ENCODE data around the gene RALGAPA2.

The RALGAPA2 gene

DNA sequence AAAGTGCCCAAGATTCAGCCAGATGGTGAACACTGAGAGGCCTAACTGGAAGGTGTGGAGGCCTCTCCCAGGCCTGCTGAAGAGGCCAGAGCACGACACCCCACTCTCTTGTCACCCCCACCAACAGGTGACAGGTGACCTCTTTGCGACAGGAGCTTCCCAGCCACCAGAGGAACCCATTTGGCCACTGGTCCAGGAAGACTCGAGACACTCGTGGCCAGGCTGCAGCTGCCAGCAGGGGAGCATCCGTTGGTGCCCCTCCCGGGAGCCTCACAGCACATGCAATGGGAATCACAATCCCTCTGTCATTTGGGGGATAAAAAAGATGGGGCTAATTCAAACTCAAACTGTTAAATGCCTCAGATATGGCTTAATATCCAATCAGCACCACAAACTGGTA is 181.2 kb downstream of the RALGAPA2 start:
- DNase-seq (ENCODE audit: low read depth): no peak

DNA sequence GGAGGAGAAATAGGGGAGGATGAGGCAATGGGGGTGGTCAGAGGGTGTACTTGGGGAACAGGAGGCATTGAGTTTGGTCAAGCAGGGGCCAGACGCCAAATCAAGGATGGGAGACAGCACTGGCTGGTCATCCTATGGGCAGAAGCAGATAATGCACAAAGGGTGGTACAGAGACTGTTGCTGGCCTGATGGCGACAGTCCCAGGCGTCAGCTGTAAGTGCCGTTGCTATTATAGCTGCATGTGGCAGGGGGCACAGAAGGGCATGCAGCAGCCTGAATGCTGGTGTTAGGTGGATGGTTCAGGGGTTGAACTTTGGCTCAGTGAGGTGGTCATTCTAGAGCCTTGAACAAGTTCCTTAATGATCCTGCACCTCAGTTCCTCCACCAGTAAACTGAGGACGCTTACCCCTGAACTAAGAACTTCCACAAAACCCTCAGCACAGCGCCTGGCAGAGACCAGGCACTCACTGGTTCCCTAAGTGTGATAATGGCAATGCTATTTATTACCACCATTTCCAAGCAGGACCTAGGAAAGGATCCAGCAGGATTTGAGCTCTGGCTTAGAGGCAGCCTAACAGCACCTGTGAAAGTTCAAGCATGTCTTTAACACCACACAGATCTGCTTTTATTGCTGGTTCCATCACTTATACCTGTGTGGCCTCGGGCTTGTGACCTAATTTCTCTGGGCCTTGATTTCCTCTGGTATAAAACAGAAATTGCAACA is 181.9 kb downstream of the RALGAPA2 start:
- DNase-seq (ENCODE audit: low read depth): no peak

DNA sequence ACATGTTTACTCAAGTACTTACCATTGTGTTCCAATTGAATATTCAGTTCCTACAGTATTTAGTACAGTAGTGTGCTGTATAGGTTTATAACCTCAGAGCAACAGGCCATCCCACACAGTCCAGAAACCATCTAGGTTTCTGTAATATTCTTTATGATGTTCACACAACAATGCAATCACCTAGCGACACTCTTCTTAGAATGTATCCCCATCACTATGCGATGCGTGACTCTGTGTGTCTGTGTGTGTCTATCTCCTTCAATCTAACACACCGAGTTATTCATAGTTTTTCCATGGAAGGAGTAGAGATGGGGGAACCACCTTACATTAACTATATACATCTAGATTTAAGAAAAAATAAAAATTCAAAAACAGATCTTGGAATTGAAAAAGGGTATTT is 182.8 kb downstream of the RALGAPA2 start:
- DNase-seq (ENCODE audit: low read depth): no peak

GRCh38 chr20:20528861-20529260 is 183.6 kb downstream of the RALGAPA2 start:
- no peak for DNase-seq (ENCODE audit: low read depth)

GRCh38 chr20:20527661-20528060 is 184.8 kb downstream of the RALGAPA2 start:
- no peak for DNase-seq (ENCODE audit: low read depth)

DNA sequence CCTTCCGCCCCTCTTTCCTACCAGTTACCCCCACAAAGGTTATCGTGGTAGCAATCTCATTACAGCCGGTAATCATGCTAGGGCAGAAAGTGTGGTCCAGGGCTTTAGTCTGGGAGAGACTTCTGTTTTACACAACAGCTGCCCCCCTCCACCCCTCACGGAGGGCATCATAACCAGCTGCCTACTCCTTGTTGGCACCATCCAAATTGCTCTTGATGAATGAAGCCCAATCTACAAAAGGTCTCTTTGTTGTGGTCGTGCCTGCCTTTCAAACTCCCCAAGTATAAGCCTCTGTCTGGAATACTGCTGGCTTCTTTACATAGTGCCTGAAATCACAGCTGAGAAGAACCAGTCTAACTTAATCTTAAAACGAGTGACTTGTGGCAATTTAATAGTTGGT is 186.7 kb downstream of the RALGAPA2 start:
- no peak for DNase-seq (ENCODE audit: low read depth)

DNA sequence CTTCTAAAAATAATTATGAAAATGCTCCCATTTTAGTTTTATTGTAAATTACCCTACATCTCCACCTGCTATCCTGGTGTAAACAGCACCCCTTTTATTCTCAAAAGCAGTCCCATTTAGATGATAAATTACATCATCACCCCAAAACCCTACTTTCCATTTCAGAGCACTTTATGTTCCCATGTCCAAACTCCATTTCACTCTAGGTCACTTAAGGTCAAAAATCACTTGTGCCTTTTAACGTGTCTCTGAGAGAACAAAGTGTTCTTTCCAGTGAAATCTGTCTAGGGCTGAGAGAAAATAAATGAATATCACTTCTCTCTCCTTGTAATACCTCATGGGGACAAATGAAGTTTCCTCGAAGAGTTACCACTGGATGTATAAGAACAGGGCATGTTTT is 187.2 kb downstream of the RALGAPA2 start:
- no peak for DNase-seq (ENCODE audit: low read depth)

DNA sequence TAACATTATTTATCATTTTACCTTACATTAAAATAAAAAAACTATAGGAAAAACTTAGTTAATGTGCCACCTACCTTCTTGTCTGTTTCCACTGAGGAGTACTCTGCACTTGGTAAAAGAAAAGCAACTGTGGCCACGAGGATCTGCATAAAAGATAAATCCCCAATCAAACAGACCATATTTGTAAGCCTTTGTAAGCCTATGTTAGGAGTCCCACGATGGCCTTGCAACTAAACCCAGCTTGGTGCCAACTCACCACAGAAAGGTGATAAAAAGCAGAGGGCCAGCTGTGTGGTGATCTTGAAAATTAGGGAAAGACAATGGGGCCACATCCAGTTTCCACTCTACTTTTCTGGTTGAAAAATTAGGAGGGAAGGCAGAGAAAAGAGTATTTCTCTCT is 187.7 kb downstream of the RALGAPA2 start:
- DNase-seq (ENCODE audit: low read depth): no peak

- no peak for DNase-seq (ENCODE audit: low read depth)
Measured at GRCh38 chr20:20521736-20522135, 190.7 kb downstream of the RALGAPA2 start.

DNA sequence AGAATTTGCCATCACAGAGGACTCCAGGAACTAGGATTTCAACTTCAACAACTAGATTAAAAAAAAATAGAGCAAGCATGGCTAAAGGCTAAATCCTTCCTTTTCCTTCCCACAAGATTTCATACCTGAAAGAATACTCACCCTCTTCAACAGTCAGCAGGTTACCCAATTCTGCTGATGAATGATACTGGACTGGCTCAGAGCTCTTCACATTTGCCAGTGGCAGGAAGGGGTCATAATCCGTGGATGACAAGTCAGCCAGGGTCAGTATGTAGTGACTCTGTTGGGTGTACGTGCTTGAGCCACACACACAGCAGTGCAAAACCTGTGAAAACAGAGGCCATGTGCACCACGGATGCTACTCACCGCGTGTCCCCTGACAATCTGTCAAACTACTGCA is 191.7 kb downstream of the RALGAPA2 start:
- DNase-seq (ENCODE audit: low read depth): no peak

- no peak for DNase-seq (ENCODE audit: low read depth)
Measured at GRCh38 chr20:20519269-20519668, 193.2 kb downstream of the RALGAPA2 start.

DNA sequence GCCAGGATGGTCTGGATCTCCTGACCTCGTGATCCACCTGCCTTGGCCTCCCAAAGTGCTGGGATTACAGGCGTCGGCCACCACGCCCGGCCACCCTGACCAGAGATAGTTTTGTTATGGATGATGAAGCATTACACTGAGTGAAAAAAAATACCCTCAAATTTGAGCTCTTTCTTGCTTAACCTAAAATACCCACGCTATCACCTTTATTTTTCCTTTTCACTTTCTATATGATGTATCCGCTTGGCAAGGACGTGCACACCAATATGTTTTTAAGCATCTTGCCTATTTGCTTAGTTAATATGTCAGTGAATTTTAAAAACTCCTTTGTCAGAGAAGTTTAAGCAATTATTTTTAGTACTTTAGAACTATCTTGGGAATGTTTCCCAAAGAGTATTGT is 194.2 kb downstream of the RALGAPA2 start:
- DNase-seq (ENCODE audit: low read depth): no peak

GRCh38 chr20:20517296-20517695 is 195.1 kb downstream of the RALGAPA2 start:
- no peak for DNase-seq (ENCODE audit: low read depth)

- DNase-seq (ENCODE audit: low read depth): no peak
Measured at GRCh38 chr20:20513720-20514119, 198.7 kb downstream of the RALGAPA2 start.

DNA sequence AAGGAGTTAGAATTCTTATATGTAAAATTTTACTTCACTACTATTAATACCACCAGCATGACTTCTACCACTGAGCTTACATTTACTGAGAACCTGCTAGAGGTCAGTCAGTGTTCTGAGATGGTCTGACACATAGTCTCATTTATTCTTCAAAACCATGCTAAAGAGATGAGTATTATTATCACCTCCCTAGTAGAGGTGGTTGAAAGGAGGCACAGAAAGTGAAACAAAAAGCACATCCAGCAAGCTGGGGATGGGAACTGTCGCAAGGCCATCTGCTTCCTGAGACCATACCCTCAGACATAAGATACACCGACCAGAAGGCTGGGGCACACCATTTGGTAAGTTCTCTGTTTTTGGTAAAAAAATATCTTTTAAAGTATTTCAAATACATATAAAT is 206.9 kb downstream of the RALGAPA2 start:
- no peak for DNase-seq (ENCODE audit: low read depth)

DNA sequence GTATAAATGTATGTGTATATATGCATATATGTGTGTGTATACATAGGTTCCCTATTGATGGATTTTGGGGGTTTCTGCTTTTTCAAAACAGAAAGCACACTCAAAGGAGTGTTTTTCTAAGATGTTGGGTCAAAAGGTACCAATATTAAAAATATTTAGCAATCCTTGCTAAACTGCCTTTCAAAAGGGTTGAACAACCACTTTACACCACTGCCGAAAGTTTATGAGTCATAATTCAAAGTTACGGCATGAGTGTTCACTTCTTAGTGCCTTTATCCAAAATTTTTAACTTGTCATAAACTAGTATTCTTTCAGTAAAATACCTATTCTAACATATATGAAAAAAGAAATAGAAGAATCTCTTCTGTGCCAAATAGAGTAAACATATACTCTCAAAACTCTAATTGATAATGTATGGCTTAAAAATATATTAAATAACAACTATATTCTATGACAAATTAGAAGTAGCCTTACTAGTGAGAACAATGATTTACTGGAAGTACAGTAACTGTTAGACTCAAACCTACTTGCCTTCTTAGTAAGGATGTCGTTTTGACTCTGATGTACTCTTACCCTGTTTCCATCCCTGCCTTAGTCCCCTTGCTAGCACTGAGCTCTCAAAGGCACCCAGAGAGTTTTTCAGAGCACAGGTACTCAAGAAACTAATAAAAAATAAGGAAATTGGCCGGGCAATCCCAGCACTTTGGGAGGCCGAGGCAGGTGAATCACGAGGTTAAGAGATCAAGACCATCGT is 208.5 kb downstream of the RALGAPA2 start:
- no peak for DNase-seq (ENCODE audit: low read depth)

- DNase-seq (ENCODE audit: low read depth): no peak
Measured at GRCh38 chr20:20501128-20501527, 211.3 kb downstream of the RALGAPA2 start.

DNA sequence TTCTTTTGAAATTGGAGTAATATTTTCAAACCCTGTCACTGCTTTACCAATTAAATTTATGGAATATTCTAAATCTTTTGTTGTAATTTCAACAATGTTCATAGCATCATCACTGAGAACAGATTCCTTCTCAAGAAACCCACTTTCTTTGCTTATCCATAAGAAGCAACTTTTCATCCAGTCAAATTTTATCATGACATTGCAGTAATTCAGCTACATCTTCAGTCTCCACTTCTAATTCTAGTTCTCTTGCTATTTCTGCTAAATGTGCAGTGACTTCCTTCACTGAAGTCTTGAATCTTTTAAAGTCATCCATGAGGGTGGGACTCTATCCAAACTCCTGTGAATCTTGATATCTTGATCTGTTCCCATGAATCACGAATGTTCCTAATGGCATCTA is 212.1 kb downstream of the RALGAPA2 start:
- DNase-seq (ENCODE audit: low read depth): no peak

DNA sequence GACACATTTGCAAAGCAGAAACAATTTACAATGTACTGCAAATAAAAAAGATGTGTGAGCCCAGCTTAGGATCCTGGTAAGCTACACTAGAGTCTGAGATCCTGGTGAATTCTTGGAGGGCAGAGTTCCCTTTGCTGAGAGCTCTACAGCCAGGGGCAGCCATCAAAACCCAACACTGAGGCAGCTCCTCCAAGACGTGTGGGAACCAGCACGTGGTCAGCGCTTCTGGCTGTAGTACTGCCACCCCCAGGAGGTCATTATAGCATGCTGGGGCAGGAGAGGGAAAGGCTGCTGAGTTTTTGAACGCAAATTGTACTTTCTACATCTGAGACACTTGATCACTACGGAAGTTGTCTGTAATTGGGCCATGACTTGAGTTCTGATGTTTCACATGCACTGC is 213.0 kb downstream of the RALGAPA2 start:
- no peak for DNase-seq (ENCODE audit: low read depth)

GRCh38 chr20:20498076-20498861 is 214.2 kb downstream of the RALGAPA2 start:
- no peak for DNase-seq (ENCODE audit: low read depth)

DNA sequence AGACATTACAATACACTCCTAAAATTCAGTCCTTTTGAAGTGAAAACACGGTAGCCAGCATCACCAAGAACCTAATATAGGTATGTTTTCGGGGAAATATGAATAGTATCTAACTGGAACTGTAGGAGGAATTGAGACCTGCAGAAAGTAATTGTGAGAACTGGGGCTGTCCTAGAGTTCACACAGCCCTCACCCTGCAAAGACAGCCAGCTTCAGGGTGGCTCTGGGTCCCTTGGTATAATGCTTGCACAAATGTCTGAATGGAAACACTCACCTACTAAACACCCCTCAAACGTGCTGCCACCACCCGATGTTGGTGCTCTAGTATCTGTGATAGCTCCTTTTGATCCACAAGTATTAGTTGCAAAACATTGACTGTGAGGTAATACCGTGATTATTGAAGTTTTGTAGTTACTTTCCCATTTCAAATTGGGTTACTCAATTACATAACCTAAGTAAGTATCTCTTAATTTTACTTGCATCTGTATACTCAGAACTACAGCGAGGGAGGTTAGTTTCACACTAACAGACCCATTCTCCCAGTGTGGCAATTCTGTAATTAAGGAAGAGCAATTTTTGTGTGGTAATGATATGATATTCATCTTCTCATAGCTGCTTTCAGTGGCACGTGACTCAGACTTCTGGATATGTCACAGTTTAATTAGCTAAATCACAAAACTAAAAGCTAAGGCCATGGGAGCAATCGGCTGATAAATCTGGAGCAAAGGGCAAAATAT is 215.0 kb downstream of the RALGAPA2 start:
- DNase-seq (ENCODE audit: low read depth): no peak

All from fibroblast of the conjunctiva (primary cell).